Stomach (tissue), 9 donors: ENCODE results near the gene MAB21L1. TPM values are rescaled to one million over a fixed set of nuclear protein-coding genes. Genes with fewer than 3 reads are reported as not detected.

Experiments used
- DNase-seq, 2 donors: peaks; one replicate each; pipeline versions ENCODE4 v3.0.0 to v3.0.0-alpha.2; 2013 to 2019
- H3K27ac ChIP-seq, 5 donors: fragments of 200-600 bp in 4 of 5; sonication (generic) in 4 of 5; one replicate each; pipeline ENCODE4 v1.5.1; 2013 to 2019; ENCODE audit warnings: mild to moderate bottlenecking in 1 of 5, moderate library complexity in 1 of 5
- H3K27me3 ChIP-seq, 3 donors: fragments of 200-600 bp; sonication (generic); one replicate each; pipeline ENCODE4 v1.5.1; 2017 to 2019; ENCODE audit warnings: mixed run types in 1 of 3
- H3K36me3 ChIP-seq, 4 donors: fragments of 200-600 bp; sonication (generic); 1 replicate in 3 of 4; 2 replicates in 1 of 4; pipeline ENCODE4 v1.5.1; 2016 to 2019
- H3K4me1 ChIP-seq, 4 donors: fragments of 200-600 bp; sonication (generic); one replicate each; pipeline ENCODE4 v1.5.1; 2016 to 2019
- H3K4me3 ChIP-seq, 4 donors: fragments of 200-600 bp; sonication (generic) in 3 of 4; one replicate each; pipeline ENCODE4 v1.5.1; 2016 to 2019; ENCODE audit warnings: mild to moderate bottlenecking in 1 of 4
- H3K9me3 ChIP-seq, 4 donors: fragments of 200-600 bp; sonication (generic); one replicate each; pipeline ENCODE4 v1.5.1; 2016 to 2019
- EP300 ChIP-seq: sonication (generic); formaldehyde crosslinking; IDR thresholded peaks from one replicate; pipeline ENCODE4 v1.6.1; 2017; ENCODE audit warnings: antibody characterized with exemption
- POLR2A ChIP-seq, 4 donors: fragments of 450-650 bp; IDR thresholded peaks; one replicate each; pipeline ENCODE4 v1.6.1; 2016; ENCODE audit warnings: antibody characterized with exemption in 4 of 4, control low read depth in 2 of 4, mild to moderate bottlenecking in 1 of 4, moderate library complexity in 1 of 4
- POLR2AphosphoS5 ChIP-seq, 3 donors: sonication (generic); formaldehyde crosslinking; IDR thresholded peaks; one replicate each; pipeline ENCODE4 v1.6.1; 2016; ENCODE audit warnings: antibody characterized with exemption in 3 of 3
- WGBS, 5 donors: extraction: QIAGEN DNeasy Blood & Tissue Kit in 3 of 5; methylation state at CpG; one replicate each; pipeline versions ENCODE4 v1.1.5 to v1.1.7; 2013 to 2018; 5-methylcytosine and 5-hydroxymethylcytosine counted together
- intact Hi-C: fragments of 100-400 bp; cut with DNase I; formaldehyde crosslinking; loops from one replicate; pipeline ENCODE4 v1.15.1; 2023; ENCODE audit warnings: low total_unique reads
- polyA plus RNA-seq, 3 donors: library from polyadenylated mRNA; stranded (reverse); fragments of 200-250 nt; gene quantifications; one replicate each; pipeline ENCODE4 v1.2.3, GENCODE V29; 2013
- total RNA-seq, 5 donors: library from RNA; depleted of rRNA; stranded (reverse); fragments of >200 nt; gene quantifications; one replicate each; pipeline versions ENCODE4 v1.1.0 to v1.2.3, GENCODE V29; 2014 to 2016
- TF ChIP-seq, protein P1 (sequence below), 7 experiments: fragments of 450-650 bp in 4 of 7; fragments of 200-600 bp in 3 of 7; sonication (generic) in 3 of 7; IDR thresholded peaks; one replicate each; pipeline ENCODE4 v1.5.1; 2016 to 2019; ENCODE audit warnings: antibody characterized with exemption in 7 of 7, control low read depth in 2 of 7, mild to moderate bottlenecking in 1 of 7
- donor health status: healthy with polysubstance abuse.
- donor health status: Bipolar disorder and iron deficiency.
- donor health status: healthy.

The MAB21L1 gene
- total and polyA plus RNA-seq, 8 donors: 0.30 to 2.0 (median 1.0) TPM; not detected in 3

DNA sequence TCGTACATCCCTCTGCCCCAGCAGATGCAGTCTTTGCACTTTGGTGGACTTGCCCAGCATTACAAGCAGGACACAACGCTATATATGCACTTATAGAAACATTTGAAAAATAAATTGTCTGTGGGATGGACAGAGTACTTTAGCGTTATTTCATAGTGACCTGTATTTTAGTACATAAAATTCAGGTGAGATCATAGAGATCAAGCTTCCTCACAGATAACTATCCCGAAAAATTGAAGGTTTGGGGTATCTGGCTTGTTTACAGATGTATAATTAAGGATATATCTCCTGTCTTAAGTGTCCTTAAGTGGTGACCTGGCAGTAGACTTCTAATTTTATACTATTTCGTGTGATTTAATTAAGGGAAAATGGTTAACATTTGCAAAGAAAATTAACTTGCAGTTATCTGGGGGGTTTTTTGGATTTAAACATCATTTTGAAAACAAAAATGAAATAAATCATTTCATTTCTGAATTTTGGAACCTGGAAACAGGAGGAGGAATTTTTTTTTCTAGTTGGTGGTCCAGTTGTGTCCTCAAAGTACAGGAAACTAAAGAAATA is 977 bp upstream of the MAB21L1 start:
- WGBS, 5 donors: 62 to 72% (median 63%) methylated on average over 5 of the region's 5 CpGs
- H3K27me3 ChIP-seq: peaks cover 0 to 64% (median 33%) of the 10 kb centered on the region in 3 donors

GRCh38 chr13:35475212-35475959 is 1.1 kb downstream of the MAB21L1 start:
- Histone ChIP-seq H3K36me3 (no peaks in the 10 kb centered on the region), H3K27me3 (peaks cover 0 to 84% (median 53%) of the 10 kb centered on the region in 3 donors), H3K4me1 (peaks cover 0 to 25% (median 20%) of the 10 kb centered on the region in 4 donors), H3K9me3 (peaks cover 0 to 15% (median 0%) of the 10 kb centered on the region in 4 donors), H3K27ac (peak overlapping the region; percentile 36 to 76 (median 46)), H3K4me3 (peak overlapping the region; percentile 43 to 61 (median 48))
- DNase-seq: peak; percentile 39 to 57
- WGBS, 5 donors: 13 to 29% (median 16%) methylated on average over 46 to 47 of the region's 47 CpGs
- intact Hi-C loops: no loop called here
- TF ChIP-seq EP300: no peak
- no peak for TF ChIP-seq POLR2AphosphoS5 (IDR thresholded peaks at IDR 0.05)
- TF ChIP-seq, protein P1, sequence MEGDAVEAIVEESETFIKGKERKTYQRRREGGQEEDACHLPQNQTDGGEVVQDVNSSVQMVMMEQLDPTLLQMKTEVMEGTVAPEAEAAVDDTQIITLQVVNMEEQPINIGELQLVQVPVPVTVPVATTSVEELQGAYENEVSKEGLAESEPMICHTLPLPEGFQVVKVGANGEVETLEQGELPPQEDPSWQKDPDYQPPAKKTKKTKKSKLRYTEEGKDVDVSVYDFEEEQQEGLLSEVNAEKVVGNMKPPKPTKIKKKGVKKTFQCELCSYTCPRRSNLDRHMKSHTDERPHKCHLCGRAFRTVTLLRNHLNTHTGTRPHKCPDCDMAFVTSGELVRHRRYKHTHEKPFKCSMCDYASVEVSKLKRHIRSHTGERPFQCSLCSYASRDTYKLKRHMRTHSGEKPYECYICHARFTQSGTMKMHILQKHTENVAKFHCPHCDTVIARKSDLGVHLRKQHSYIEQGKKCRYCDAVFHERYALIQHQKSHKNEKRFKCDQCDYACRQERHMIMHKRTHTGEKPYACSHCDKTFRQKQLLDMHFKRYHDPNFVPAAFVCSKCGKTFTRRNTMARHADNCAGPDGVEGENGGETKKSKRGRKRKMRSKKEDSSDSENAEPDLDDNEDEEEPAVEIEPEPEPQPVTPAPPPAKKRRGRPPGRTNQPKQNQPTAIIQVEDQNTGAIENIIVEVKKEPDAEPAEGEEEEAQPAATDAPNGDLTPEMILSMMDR (IDR thresholded peaks at IDR 0.05): no peak
- no peak for TF ChIP-seq POLR2A (IDR thresholded peaks at IDR 0.05)

More for the DNA sequence above, 977 bp upstream of the MAB21L1 start:
- H3K36me3 ChIP-seq: no peaks in the 10 kb centered on the region
- no peak overlapping the region for H3K27ac ChIP-seq
- DNase-seq: no peak
- intact Hi-C loops: no loop called here
- no peak overlapping the region for H3K4me3 ChIP-seq
- peaks cover 0 to 14% (median 11%) of the 10 kb centered on the region in 4 donors for H3K4me1 ChIP-seq
- no peak for TF ChIP-seq POLR2A (IDR thresholded peaks at IDR 0.05)
- TF ChIP-seq POLR2AphosphoS5 (IDR thresholded peaks at IDR 0.05): no peak
- no peak for TF ChIP-seq EP300
- TF ChIP-seq, protein P1 (IDR thresholded peaks at IDR 0.05): no peak
- peaks cover 0 to 6% (median 0%) of the 10 kb centered on the region in 4 donors for H3K9me3 ChIP-seq

DNA sequence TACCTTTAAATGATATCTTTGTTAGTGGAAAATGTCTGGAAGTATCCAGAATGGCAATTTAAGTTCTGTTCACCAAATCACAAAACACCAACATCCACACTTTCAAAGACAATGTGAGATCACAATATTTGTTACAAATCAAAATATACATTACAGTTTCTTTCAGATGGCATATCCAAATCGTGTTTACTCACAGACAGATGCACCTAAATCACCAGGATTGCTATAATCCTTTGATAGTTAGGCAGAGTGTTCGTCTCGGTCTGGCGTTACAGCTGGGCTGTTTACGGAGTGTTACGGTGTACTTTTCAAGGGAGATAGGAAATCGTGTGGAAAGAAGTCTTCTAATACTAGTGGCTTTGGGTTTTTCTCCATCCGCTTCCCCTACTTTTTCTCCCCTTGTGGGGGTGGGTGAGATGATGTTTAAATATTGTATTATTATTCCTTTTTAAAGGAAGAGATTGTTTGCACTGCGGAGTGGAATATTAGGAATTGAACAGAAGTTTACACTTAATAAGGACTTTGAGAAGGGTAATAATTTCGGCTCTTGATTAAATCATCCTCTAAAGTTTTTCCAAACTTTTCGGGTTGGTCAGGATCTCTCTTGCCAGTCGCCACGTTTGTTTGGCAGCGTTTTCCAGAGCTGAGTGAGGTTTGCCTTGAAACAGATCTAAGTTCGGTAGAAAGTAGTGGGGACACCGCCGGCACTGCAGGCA is 1.8 kb downstream of the MAB21L1 start:
- Histone ChIP-seq H3K4me3 (peak overlapping the region; percentile 43 to 61 (median 48)), H3K27me3 (peaks cover 0 to 92% (median 56%) of the 10 kb centered on the region in 3 donors), H3K4me1 (peaks cover 0 to 30% (median 22%) of the 10 kb centered on the region in 4 donors), H3K27ac (peak overlapping the region; percentile 36 to 76 (median 46)), H3K36me3 (no peaks in the 10 kb centered on the region), H3K9me3 (peaks cover 0 to 15% (median 0%) of the 10 kb centered on the region in 4 donors)
- intact Hi-C loops: no loop called here
- 33 to 39% (median 38%) methylated on average over 17 of the region's 17 CpGs for WGBS, 5 donors
- peak in 1 of 2 donors; percentile 44 for DNase-seq
- no peak for TF ChIP-seq EP300
- no peak for TF ChIP-seq POLR2A (IDR thresholded peaks at IDR 0.05)
- TF ChIP-seq, protein P1 (IDR thresholded peaks at IDR 0.05): no peak
- TF ChIP-seq POLR2AphosphoS5 (IDR thresholded peaks at IDR 0.05): no peak

- Histone ChIP-seq H3K9me3 (peaks cover 0 to 15% (median 0%) of the 10 kb centered on the region in 4 donors), H3K27me3 (peaks cover 0 to 88% (median 51%) of the 10 kb centered on the region in 3 donors), H3K4me1 (peaks cover 0 to 30% (median 22%) of the 10 kb centered on the region in 4 donors), H3K36me3 (no peaks in the 10 kb centered on the region), H3K27ac (no peak overlapping the region), H3K4me3 (no peak overlapping the region)
- 77 to 89% (median 85%) methylated on average over 2 of the region's 2 CpGs for WGBS, 5 donors
- intact Hi-C loops: no loop called here
- no peak for TF ChIP-seq POLR2AphosphoS5 (IDR thresholded peaks at IDR 0.05)
- TF ChIP-seq EP300: no peak
- no peak for TF ChIP-seq POLR2A (IDR thresholded peaks at IDR 0.05)
- TF ChIP-seq, protein P1 (IDR thresholded peaks at IDR 0.05): no peak
- no peak for DNase-seq
Measured at GRCh38 chr13:35473802-35474201, 2.7 kb downstream of the MAB21L1 start.
